ENCODE data around the gene FJX1. TPM values are rescaled to one million over a fixed set of nuclear protein-coding genes. Genes with fewer than 3 reads are reported as not detected.

The FJX1 gene
- total RNA-seq, 2 donors from 2014 or later, result 11.7 to 17.4 TPM

GRCh38 chr11:35605706-35606105 is 12.6 kb upstream of the FJX1 start:
- H3K4me3 Mint-ChIP-seq, result no peak overlapping the region
- peaks cover 16% of the 10 kb centered on the region for H3K4me1 Mint-ChIP-seq
- H3K27me3 Mint-ChIP-seq (ENCODE audit: insufficient read depth), result peaks cover 21% of the 10 kb centered on the region
- Histone ChIP-seq H3K9me3 (ENCODE audit: control insufficient read depth, low read length) (peaks cover 7% of the 10 kb centered on the region), H3K4me1 (ENCODE audit: control insufficient read depth, insufficient read depth, low read length) (peaks cover 9% of the 10 kb centered on the region), H3K4me3 (ENCODE audit: low read length) (no peak overlapping the region), H3K27me3 (ENCODE audit: control insufficient read depth, insufficient read depth, low read length, poor library complexity, severe bottlenecking) (no peaks in the 10 kb centered on the region), H3K36me3 (ENCODE audit: control insufficient read depth, insufficient read depth, low read length) (no peaks in the 10 kb centered on the region), H3K9ac (ENCODE audit: extremely low read depth, low read length, poor library complexity, severe bottlenecking) (no peak overlapping the region), H3K27ac (ENCODE audit: low read depth, low read length) (no peak overlapping the region)
- H3K36me3 Mint-ChIP-seq (ENCODE audit: low read depth), result no peaks in the 10 kb centered on the region
- no peak overlapping the region for H3K27ac Mint-ChIP-seq
- 71 to 82% methylated on average over 2 to 5 of the region's 5 CpGs for WGBS, 2 experiments (ENCODE audit: insufficient coverage in 1 of 2, insufficient read length in 1 of 2)
- TF ChIP-seq CTCF (conservative IDR thresholded peaks at IDR 0.05), result no peak
- peaks cover 9% of the 10 kb centered on the region for H3K9me3 Mint-ChIP-seq
- DNase-seq, result no peak

- H3K4me3 Mint-ChIP-seq, result no peak overlapping the region
Observed at GRCh38 chr11:35606206-35606605, 12.1 kb upstream of the FJX1 start.

GRCh38 chr11:35608502-35608901 is 9.8 kb upstream of the FJX1 start:
- TF ChIP-seq CTCF (conservative IDR thresholded peaks at IDR 0.05), result no peak
- Histone ChIP-seq H3K27me3 (ENCODE audit: control insufficient read depth, insufficient read depth, low read length, poor library complexity, severe bottlenecking) (no peaks in the 10 kb centered on the region), H3K4me1 (ENCODE audit: control insufficient read depth, insufficient read depth, low read length) (peaks cover 9% of the 10 kb centered on the region), H3K27ac (ENCODE audit: low read depth, low read length) (no peak overlapping the region), H3K36me3 (ENCODE audit: control insufficient read depth, insufficient read depth, low read length) (no peaks in the 10 kb centered on the region), H3K9me3 (ENCODE audit: control insufficient read depth, low read length) (peaks cover 4% of the 10 kb centered on the region), H3K4me3 (ENCODE audit: low read length) (no peak overlapping the region), H3K9ac (ENCODE audit: extremely low read depth, low read length, poor library complexity, severe bottlenecking) (no peak overlapping the region)
- Mint-ChIP-seq H3K4me3 (no peak overlapping the region), H3K36me3 (ENCODE audit: low read depth) (no peaks in the 10 kb centered on the region), H3K4me1 (peaks cover 13% of the 10 kb centered on the region), H3K27me3 (ENCODE audit: insufficient read depth) (peaks cover 32% of the 10 kb centered on the region), H3K27ac (no peak overlapping the region), H3K9me3 (peaks cover 3% of the 10 kb centered on the region)
- WGBS, 2 experiments (ENCODE audit: insufficient coverage in 1 of 2, insufficient read length in 1 of 2), result 55 to 87% methylated on average over 2 to 4 of the region's 4 CpGs
- DNase-seq, result no peak

More at GRCh38 chr11:35606206-35606605, 12.1 kb upstream of the FJX1 start:
- peaks cover 16% of the 10 kb centered on the region for H3K4me1 Mint-ChIP-seq
- H3K27me3 Mint-ChIP-seq (ENCODE audit: insufficient read depth), result peaks cover 20% of the 10 kb centered on the region
- H3K9me3 Mint-ChIP-seq, result peaks cover 9% of the 10 kb centered on the region
- no peak overlapping the region for H3K27ac Mint-ChIP-seq
- H3K36me3 ChIP-seq (ENCODE audit: control insufficient read depth, insufficient read depth, low read length), result no peaks in the 10 kb centered on the region
- DNase-seq, result no peak
- no peak overlapping the region for H3K27ac ChIP-seq (ENCODE audit: low read depth, low read length)
- no peak overlapping the region for H3K9ac ChIP-seq (ENCODE audit: extremely low read depth, low read length, poor library complexity, severe bottlenecking)
- no peak overlapping the region for H3K4me3 ChIP-seq (ENCODE audit: low read length)
- no peak for TF ChIP-seq CTCF (conservative IDR thresholded peaks at IDR 0.05)
- H3K4me1 ChIP-seq (ENCODE audit: control insufficient read depth, insufficient read depth, low read length), result peaks cover 9% of the 10 kb centered on the region
- no peaks in the 10 kb centered on the region for H3K36me3 Mint-ChIP-seq (ENCODE audit: low read depth)
- no peaks in the 10 kb centered on the region for H3K27me3 ChIP-seq (ENCODE audit: control insufficient read depth, insufficient read depth, low read length, poor library complexity, severe bottlenecking)
- peaks cover 7% of the 10 kb centered on the region for H3K9me3 ChIP-seq (ENCODE audit: control insufficient read depth, low read length)
- 83 to 93% methylated on average over 4 to 5 of the region's 5 CpGs for WGBS, 2 experiments (ENCODE audit: insufficient coverage in 1 of 2, insufficient read length in 1 of 2)
